Stimulated activated CD8-positive, alpha-beta memory T cell treated with anti-CD3 and anti-CD28 coated beads, Interleukin-7, amount 100 ng/mL, for 4 hours (primary cell): ENCODE results near the gene ADGRA3.
"Not testable (repeated sequence)": the region's sequence is repeated elsewhere in the genome, so short reads cannot be mapped to it uniquely, and the experiment has no call there.

Experiments
- DNase-seq, 2 donors: peaks; one replicate each; pipeline ENCODE4 v3.0.0-alpha.2; 2020; ENCODE audit warnings: low read depth in 2 of 2

Gene ADGRA3

DNA sequence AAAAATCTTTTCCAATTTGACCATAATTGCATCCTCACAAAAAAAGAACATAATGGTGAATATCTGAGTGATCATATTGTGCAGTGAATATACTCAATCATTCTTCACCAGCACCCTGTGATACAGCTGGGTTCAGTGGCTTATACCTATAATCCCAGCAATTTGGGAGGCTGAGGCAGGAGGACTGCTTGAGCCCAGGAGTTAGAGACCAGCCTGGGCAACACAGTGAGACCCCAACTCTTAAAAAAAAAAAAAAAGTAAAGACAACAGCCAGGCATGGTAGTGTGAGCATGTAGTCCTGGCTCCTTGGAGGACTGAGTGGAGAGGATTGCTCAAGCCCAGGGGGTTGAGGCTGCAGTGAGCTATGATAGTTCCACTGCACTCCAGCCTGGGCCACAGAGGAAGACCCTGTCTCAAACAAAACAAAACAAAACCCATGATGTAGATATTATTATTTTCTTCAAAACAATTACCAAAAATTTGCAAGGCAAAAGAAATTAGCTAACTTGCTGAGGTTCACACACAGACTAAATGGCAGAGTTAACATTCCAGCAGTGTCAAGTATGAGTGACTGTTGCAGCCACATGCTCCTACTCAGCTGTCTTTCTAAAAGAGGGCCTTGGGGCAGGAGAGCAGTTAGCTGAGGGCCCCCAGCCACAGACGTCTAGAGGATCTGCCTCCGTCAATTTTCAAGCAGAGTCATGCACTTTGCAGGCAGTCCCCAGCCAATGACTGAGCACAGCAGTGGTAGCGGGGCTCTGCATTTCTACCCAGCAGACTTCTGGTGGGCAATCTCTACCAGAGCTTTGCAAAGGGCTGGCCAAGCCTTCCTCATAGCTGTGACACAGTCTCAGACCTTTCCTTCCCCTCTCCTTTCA is 33.4 kb downstream of the ADGRA3 start:
- no peak for DNase-seq

DNA sequence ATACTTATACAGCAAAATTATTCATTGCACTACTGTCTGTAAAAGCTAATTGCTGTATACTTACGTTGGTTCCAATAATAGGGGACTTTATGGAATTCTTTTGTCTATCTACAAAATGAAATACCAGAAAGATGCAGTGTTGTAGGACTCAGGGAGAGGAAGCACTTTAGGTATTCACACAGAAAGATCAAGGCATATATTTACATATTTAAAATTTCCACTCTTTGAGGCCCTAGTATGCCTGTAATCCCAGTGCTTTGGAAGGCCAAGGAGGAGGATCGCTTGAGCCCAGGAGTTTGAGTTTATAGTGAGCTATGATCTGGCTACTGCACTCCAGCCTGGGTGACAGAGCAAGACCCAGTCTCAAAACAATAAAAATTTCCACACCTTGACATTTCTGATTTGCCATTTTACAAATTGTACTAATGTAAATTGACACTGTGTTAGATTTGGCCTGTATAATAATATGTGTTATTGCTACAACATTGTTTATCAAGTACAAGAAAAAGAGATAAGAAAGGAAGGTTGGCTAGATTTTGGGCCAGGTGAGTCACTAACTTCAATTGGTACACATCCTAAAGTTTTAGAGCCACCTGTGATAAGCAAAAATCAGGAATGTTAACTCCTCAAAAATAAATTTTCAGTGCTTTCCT is 35.1 kb downstream of the ADGRA3 start:
- DNase-seq = no peak

DNA sequence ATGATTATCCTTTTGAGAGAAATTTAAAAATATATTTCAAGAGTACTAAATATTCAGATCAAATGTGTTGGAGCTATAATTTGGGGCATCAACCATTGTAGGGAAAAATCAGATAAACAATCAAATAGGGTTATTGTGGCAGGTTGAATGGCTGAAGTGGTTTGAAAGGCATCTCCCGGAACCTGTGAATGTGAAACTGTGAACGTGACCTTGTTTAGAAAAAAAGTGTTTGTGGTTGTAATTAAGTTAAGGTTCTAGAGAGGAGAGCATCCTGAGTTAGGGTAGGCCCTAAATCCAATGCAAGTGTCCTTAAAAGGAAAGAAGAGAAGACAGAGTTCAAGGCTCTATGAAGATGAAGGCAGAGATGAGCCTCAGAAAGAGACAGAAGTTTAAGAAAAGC is 37.4 kb downstream of the ADGRA3 start:
- no peak for DNase-seq

DNA sequence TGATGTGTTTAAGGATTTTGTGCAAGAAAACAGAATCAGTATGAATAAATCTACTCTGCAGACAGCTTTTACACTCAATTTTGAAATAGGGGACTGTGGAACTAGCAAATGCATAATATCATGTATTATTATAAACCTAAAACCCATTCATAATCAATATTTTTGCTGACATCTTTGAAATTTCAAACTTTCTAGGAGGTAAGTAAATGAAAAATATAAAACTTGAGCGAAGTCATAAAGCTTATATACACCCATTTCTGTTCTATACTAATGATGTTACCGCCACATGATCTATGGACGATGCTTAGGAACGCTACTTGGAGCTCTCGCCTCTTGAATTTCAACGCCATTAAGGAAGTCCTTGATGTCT is 38.1 kb downstream of the ADGRA3 start:
- no peak for DNase-seq

DNA sequence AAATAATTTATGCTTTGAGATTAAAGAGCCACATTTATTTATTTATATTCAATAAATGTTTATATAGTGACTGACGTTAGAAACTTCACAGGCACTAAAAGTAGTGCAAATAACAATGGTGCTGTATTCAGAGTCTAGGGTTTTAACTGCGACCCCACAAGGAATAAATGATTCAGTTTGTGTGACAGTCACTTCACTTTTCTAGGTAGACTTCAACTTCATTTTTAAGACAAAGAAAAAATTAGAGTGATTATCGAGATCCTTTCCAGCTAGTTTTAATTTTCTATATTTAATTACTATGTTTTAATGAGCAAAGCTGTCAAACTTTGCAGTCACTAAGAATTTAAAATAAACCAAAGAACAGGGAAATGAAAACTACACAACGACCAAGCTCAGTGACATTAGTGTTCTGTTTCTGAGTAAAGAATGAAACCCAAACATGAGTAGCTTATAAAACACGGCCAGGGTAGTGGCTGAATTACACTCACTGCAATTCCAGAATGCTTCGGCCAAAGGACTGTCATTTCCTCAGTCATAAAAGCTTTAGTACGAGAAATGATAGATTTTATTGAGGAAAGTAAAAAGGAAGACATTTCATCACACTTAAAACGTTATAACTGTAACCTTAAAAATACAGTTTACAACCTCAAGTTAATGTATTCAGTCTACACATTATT is 38.6 kb downstream of the ADGRA3 start:
- DNase-seq = no peak

DNA sequence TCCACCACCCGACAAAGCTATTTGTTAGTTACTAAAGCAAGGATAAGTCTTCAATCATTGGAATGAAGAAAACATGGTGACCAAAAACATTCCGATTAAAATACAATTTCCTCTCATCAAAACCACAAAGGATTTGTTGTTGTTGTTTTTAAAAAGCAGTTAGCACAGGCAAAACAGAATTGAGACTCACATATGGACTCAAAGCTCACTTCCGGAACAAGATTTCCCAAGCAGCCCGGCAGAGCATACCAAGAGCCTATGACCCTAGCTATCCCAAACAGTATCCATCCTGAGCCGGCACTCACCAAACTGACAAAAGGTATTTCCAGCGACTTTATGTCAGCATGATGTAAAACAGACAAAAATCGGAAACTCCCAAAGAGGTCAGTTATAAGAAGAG is 39.9 kb downstream of the ADGRA3 start:
- no peak for DNase-seq

DNA sequence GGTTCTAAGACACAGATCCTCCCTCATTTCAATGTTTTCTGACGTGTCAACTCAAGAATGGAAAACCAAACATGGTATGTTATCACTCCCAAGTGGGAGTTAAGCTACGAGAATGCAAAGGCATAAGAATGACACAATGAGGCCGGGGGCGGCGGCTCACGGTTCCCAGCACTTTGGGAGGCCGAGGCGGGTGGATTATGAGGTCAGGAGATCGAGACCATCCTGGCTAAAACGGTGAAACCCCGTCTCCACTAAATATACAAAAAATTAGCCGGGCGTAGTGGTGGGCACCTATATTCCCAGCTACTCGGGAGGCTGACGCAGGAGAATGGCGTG is 40.6 kb downstream of the ADGRA3 start:
- DNase-seq = not testable (repeated sequence)

DNA sequence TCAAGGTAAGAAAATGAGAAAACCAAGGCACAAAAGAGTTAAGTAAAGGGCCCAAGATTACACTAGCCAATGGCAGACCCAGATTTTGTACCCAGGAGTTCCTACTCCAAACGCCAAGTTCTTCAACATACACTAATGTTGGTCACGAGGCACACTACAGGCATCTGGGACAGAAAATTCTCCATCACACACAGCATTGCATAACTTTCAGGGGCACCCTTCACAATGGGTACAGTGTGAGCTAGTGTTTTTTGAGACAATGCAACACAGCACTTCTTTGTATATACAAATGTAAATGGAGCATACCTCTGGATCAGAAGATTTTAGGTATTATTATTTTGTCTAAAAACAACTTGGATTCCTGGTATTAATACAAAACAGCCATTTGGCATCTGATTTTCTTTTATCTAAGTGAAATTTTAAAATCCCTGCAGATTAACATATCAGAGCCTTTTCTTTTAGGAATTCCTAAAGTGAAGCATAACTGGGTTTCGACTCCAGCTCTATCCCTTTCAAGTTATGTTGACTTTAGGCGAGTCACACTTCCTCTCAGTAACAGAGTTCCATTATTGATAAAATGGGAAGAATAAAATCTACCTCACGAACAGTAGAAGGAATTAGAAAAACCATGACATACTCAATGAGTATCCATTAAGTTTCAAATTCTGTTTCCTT is 41.1 kb downstream of the ADGRA3 start:
- DNase-seq = no peak

DNA sequence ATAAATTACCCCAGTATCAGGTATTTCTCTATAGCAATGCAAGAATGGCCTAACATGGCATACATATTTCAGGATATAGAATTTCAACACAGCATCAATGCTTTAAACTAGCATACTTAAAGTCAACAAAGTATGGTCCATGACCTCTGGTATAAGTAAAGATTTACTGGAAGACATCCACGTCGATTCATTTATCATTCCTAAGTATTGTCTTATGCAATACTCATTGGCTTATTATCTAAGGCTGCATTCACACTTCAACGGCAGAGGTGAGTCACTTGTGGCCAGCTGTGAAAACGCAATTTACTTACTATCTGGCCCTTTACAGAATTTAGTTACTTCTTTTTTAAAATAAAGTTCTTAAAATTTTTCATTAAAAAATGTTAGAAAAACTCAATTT is 42.6 kb downstream of the ADGRA3 start:
- no peak for DNase-seq

DNA sequence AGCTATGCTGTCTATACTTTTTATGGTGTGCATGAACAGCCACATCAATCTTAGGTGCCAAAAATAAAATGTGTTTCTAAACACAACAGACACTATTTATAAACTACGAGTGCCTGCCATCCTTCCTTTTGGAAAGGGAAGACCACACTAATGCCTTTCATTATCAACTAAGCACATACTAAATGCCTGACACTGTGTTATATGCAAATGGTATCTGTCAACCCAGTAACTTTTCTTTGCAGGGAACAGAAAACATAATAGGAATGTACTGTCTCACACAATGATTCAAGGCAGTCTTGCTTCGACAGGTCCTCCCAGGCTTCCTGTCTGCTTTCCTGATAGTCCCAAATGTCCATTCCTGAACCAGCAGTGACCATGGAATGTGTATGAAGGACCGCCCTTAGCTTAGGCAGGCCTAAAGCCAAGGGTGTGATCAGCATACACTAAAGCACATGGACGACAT is 43.8 kb downstream of the ADGRA3 start:
- no peak for DNase-seq

DNA sequence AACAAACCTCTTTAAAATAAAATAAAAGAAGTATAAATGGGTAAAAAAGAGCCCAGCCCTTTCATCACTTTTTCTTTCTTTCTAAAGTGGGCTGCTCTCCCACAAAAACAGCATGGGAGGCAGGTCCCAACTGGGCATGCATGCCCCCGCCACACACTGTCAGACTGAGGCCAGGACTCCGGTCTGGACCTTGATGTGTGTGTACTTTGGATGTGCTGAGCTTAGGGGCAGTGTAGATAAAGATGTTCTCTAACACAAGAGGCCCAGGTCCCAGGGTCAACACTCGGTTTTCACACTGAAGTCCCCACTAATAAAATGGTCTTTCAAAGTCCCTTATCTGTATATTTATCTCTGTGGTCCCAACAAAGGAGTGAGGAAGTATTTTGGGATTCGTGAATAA is 44.4 kb downstream of the ADGRA3 start:
- DNase-seq = no peak

DNA sequence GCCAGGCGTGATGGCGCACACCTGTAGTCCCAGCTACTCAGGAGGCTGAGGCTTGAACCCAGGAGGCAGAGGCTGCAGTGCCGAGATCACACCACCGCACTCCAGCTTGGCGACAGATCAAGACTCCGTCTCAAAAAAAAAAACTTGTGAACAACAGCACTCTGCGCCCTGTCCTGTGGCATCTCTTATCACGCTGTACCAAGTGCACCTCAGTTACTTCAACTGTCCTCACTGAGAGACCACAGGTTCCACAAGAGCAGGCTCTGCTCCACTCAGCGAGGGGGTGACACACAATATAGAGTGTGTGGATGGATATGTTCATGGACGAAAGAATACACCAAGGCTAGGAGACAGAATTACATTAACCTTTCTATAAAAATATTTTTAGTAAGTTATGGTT is 49.3 kb downstream of the ADGRA3 start:
- no peak for DNase-seq

DNA sequence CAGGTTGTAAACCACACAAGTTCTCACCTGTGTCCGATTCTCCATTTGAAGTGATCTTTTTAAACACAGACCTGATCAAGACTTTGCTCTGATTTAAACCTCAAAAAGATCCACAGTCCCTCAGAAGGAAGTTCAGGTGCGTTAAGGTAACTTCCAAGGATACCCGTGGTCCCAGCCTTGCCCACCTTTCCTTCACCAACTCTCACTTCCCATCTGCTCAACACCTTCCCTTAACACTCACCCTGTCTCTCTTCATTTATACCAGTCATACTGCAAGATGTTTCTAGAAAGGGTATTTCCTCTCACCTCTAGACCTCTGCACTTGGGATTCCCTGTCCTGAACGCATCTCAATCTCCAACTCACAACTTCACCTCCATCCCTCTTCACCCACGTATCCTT is 49.9 kb downstream of the ADGRA3 start:
- no peak for DNase-seq

DNA sequence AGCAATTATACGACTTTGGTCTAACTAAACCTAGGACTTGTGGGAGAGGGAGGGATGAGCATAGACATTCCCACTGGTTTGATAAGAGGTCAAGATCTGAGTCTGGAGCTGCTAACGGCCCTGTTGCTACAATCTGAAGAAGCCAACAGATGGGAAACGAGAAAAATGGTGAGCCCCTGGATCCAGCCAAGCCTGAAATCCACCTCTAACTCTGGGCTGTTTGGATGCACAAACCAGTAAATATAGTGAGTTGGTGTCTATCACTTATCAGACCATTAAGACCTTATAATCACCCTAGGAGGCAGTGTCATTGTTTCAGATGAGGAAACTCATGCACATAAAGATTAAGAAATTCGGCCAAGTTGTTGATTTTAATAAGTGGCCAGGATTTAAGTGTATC is 50.5 kb downstream of the ADGRA3 start:
- no peak for DNase-seq

DNA sequence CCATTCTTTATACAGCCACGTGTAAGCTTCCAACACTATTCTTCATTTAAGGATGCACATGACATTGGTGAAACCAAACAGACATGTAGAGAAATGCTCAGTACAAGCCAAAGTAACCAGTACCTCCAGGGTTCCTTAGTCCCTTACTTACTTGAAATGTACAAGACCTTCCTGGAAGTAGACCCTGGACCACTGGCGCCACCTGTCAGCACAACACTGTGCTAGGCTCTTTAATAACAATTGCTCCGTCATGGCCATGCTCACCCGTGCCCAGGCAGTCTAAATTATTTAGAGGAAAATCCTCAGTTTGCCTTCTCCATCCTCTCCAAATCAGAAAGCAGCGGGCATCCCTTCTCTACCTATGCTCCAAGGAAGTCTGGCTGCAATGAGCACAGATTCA is 52.7 kb downstream of the ADGRA3 start:
- no peak for DNase-seq

DNA sequence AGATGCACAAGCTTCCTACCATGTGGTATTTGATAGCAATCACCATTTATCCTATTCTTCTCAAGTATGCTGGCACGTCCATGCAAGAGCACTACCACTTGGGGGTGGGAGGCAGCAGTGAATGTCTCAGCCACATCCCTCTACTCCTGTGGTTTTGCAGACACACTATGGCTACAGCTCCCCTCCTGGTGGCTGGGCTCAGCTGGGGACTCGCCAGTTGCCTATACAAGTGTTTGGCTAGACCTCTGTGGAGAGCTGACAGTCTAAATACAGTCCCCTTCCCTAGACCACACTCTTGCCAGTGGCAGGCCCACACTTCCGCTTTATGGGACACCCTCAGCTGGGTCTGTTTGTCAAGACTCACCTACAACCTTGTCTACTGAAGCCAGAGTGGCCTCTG is 53.2 kb downstream of the ADGRA3 start:
- no peak for DNase-seq

DNA sequence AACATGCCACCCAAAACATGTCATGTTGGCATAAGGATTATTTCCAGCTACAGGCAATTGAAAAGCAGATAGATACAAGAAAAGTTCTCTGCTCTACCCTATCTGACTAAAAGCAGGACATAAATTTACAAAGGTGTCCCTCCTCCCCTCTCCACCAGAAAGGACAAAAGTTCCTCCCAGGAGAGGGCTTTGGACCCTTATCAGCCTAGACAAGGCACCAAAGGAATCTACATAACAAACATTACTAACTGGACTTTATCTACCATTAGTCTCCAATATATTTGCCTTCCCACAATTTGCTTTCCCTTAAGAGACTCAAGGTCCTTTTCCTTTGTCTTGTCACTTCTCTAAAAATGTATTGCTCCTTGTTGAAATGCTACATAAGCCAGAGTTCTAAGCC is 55.6 kb downstream of the ADGRA3 start:
- no peak for DNase-seq

DNA sequence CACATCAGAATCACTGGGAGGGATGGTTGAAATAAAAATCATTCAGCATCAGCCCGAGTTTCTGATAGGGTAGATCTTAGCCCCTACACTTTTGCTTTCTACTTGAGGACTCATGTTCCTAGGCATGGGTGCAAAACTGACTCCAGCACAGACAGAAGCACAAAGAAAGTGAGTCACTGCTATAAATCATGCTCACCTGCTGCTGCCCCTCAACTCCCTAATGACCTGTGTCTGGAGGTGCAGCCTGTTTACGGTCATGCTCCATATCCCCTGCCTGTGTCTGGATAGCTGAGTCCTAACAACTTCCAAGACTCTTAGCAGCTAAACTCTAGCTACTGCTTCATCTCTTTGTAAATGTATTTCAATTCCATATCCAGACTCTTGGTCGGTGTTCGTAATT is 57.8 kb downstream of the ADGRA3 start:
- no peak for DNase-seq

DNA sequence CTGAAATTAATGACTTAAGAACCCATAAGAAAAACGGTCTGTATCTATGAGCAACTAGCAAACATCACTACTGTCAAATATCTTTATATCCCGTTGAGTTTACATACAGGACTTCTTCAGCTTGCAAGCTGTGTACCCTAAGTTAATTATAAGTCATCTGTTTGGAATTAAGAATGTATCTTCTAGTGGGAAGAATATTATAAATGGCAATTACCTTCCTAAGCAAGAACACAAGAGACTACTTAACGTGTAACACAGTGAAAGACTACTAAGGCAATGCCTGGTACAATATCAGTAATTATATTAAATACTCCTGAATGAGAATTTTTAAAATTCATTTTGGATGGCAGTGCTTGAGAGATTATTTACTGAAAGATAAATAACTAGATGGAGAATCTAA is 58.5 kb downstream of the ADGRA3 start:
- DNase-seq = no peak

DNA sequence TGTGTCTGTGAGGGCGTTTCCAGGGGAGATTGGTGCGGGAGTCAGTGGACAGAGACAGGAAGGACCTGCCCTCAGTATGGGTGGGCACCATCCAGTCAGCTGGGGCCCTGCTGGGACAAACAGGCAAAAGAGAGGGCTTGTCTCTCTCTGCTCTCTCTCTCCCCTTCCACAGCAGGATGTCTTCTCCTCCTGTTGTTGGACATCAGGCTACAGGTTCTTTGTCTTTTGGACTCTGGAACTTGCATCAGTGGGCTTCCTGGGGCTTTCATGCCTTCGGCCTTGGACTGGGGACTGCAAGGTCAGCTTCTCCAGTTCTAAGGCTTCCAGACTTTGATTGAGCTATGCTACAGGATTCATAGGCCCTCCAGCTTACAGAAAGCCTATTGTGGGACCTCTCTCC is 59.6 kb downstream of the ADGRA3 start:
- no peak for DNase-seq

DNA sequence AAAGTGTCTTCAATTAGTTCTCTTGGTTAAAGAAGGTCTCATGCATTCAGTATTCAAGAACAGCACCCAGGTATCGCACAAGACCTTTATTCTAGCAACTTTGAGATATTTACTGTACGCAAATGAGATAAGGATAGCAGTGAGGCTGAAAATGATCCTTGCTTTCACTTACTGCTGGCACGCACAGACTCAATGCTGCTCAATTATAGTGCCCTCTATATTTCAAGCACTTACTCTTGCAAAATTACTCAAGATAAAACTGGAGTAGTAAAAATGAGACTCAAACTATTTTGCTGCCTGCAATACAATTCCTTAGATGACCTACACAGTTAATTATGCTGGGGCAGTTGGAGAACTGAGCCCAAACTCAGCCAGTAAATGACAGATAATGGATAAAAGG is 60.9 kb downstream of the ADGRA3 start:
- DNase-seq = no peak

DNA sequence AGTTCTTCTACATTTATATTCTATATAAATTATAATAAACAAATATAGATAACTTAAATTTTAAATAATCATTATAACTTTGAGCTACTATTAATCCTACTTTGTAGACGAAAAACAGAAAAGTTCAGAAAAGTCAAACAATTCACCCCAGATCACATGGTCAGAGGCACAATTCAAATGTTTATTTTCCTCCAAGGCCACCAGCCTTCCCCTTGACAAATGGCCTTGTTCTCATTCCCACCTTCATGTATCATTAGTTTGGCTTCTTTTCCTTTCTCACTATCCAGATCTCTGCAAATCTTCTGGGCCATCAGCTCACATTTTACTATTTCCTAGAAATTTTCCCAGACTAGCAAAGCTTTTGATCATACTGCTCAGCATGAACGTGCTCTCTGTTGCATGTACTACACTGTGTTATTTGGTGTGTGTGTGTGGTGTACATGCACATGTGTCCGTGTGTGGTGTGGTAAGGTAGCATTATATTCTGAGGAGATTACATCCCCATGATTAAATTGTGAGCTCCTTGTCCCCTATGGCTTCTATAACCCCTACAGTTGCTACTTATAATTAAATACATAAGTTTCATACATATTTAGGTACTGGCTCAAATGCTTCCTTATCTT is 61.5 kb downstream of the ADGRA3 start:
- no peak for DNase-seq
